ENCODE measurements around the gene TEX26.
"Not testable (repeated sequence)": the region's sequence is repeated elsewhere in the genome, so short reads cannot be mapped to it uniquely, and the experiment has no call there.

The TEX26 gene

DNA sequence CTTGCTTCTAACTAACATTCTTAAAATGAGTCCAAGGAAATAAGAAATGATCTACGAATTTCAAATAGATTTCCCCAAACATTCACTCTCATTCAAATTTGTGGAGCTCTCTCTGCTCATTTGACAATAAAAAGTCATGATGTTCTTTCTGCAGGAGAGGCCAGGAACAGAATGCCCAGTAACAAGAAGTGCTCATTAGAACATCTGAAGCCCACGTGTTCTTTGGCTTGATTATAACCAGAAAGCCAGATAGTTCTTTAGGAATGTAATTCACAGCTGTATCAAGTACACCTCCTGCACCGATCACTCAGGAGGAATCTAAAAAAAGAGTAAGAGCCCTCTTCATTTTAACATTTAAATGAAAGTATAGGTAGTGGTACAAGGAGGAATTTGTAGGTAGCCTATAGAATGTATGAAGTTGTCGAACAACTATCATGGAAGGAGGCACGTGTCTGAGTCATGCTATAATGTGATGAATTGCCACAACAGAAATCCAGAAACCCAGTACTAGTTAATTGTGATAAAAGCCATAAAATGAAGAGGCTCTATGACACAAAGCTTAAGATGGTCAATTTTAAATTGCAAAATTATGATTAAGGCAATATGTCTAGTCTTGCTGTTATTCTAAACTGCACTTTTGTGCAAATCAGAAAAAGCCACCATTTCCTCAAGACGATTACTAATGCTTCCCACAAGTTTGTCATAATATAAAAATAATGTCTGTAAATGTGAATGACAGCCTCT is 13.6 kb upstream of the TEX26 start:
- no peak for DNase-seq (ENCODE audit: low read depth)

DNA sequence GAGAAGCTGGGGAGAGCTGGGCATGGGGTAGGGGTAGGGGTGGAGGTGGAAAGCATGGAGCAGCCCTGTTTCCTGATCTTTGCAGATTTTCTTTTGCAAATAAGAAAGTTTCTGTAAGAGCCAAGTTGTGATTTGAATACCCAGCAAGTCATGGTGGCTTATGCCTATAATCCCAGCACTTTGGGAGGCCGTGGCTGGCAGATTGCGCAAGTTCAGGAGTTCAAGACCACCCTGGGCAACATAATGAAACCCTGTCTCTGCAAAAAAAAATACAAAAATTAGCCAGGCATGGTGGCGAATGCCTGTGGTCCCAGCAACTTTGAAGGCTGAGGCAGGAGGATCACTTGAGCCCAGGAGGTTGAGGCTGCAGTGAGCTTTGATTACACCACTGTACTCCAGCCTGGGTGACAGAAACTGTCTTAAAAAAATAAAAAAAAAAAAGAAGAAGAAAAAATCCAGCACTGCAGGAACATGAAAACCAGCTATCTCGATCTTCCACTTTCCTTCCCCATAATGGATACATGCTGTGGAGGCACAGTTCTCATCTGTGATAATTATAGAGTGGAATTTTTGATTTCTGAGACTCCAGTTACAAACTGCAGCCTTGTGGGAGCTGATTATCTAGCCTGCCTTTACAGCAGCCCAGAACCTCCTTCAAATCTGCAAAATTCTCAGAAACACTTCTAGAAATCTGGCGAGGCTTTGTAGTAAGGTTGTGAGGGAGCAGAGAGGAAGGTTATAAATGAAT is 12.1 kb upstream of the TEX26 start:
- DNase-seq (ENCODE audit: low read depth) = no peak

DNA sequence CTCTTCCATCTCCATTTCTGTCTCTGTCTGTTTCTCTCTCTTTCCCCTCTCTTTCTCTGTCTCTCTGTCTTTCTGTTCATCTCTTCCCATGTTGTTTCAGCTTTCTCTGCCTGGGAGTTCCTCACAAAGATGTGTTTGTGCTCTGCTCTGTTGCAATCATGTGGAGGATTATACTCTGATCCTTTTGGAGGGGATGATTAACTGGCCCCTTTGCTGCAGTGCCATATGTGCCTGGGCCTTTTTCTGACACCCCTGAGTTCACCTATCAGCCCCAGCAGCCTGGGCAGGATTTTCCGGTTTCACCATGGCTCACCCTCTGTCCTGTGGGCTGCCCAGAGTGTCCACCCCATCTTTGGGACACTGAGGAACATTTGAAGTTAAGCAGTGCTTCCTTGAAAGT is 9.0 kb upstream of the TEX26 start:
- no peak for DNase-seq (ENCODE audit: low read depth)

DNA sequence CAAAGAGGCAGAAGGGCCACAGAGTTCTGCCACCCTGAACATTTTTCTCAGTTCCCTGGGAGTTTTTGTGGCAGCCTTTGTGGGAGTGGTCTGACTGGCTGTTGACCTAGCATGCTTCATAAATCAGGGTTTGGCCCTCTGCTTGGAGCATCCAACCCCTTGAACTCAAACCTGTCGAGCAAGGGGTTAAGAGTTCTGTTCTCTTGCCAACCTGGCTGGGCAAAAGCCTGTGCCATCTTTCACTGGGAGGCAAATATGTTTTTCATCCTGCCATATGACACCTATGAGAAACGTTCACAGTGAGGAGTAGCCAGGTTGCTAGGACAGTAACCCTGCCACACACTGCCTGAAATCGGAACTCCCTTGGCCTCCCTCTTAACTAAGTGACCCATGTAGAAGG is 7.7 kb upstream of the TEX26 start:
- DNase-seq (ENCODE audit: low read depth) = no peak

DNA sequence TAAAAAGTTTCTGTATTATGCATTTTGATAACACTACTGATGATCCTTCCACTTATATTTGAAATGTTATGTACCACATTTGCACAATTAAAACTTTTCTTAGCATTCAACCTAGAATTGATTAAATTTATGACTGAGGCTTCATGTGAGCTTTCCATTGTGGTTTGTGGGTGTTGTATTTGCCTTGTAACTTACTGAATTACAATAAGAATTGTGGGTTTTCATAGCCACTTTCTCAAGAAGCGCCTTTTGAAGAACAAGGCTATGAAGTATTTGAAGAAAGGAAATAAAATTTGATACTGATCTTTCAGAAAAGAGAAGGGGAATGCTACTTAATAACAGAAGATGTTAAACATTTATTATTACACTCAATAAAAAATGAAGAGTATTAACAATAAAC is 7.0 kb upstream of the TEX26 start:
- no peak for DNase-seq (ENCODE audit: low read depth)

DNA sequence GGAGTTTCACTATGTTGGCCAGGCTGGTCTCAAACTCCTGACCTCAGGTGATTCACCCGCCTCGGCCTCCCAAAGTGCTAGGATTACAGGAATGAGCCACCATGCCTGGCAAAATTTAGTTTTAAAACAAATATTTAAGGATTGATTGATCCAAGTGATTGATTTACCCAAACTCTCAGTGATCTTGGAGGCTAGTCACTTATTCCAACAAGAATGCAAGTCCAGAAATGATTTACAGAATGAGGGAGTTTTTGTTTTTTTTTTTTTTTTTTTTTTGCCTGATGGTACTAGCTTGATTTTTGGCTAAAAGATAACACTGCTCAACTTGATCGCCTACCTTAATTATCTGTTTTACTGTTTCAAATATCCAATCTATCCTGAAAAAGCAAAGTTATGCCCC is 5.7 kb upstream of the TEX26 start:
- no peak for DNase-seq (ENCODE audit: low read depth)

DNA sequence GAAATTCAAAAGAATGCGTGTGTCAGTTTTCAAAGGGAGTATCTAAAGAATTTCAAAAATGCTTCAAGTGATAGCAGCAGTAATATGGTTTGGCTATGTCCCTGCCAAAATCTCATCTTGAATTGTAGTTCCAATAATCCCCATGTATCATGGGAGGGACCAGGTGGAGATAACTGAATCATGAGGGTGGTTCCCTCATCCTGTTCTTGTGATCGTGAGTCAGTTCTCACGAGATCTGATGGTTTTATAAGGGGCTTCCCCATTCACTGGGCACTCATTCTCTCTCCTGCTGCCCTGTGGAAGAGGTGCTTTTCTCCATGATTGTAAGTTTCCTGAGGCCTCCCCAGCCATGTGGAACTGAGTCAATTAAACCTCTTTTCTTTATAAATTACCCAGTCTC is 5.3 kb upstream of the TEX26 start:
- DNase-seq (ENCODE audit: low read depth) = not testable (repeated sequence)

DNA sequence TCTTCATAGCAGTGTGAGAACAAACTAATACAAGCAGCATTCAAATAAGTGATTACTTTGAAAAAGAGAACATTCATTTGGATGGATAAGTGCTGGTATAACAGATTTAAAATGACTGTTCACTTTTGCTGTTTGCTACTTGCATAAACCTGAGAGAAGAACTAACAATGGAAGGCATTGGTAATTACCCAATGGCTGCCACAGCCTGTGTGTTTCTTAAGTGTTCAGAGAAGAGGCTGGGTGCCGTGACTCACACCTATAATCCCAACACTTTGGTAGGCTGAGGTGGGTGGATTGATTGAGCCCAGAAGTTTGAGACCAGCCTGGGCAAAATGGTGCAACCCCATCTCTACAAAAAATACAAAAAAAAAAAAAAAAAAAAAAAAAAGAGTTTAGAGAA is 4.9 kb upstream of the TEX26 start:
- DNase-seq (ENCODE audit: low read depth) = no peak

DNA sequence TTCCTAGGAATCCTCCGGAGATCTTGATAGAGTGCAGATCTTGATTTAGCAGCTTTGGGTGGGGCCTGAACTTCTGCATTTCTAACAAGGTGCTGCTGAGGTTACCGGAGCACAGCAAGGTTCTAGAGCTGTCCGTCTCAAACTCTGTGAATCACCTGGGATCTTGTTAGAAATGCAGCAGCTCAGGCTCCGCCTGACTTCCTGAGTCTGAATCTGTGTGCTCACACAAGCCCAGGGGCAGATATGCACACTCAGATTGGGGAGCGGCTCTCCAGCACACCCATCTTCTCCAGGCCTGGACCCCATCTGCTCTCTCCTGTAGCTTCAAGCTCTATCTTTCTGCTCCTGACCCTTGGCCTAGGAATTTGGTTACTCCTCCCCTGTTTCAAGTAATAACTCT is 3.5 kb upstream of the TEX26 start:
- DNase-seq (ENCODE audit: low read depth) = no peak

DNA sequence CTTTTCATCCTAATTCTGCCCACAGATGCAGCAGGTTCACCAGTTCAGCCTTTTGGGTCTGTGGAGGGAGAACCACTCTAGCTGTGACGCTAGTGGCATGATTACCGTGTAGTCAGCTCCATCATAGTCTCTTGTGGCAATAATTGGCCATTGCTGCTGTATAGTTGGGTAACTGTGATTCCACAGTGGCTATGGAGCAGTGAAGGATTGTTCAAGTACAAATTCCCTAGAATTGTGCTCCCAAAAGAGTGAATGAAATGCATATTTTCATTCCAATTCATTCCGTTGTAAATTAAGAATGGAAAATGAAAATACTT is 856 bp downstream of the TEX26 start:
- no peak for DNase-seq (ENCODE audit: low read depth)

DNA sequence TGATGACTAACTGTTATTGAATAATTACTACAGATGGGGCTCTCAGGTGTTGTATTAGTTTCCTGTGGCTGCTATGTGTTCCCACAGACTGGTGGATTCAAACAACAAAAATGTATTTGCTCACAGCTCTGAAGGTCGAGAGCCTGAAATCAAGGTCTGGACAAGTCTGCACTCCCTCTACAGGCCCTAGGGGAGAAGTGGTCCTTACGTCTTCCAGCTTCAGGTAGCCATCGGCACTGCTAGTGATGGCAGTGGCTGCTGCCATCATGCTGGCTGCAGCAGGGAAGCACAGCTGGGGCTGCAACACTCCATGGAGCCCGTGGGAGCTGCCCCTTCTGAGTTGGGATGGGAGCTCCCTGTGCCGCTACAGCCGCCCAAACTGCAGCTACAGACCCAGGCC is 1.9 kb downstream of the TEX26 start:
- no peak for DNase-seq (ENCODE audit: low read depth)

DNA sequence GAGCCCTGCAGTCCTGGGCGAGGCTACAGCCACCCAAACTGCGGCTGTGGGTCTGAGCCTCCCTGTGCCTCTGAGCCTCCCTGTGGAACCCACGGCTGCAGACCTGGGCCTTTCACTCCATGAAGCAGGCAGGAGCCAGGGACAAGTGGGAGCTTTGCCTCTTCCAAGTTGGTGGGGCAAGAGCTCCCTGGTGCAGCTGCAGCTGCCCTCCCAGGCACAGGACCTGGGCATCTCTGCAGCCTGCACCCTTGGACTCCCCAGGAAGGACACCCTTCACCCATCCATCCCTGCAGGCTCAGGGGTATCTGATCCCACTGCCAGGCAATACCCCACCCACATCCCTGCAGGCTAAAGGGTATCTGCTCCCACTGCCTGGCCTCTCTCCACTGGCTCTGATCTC is 2.3 kb downstream of the TEX26 start:
- no peak for DNase-seq (ENCODE audit: low read depth)

DNA sequence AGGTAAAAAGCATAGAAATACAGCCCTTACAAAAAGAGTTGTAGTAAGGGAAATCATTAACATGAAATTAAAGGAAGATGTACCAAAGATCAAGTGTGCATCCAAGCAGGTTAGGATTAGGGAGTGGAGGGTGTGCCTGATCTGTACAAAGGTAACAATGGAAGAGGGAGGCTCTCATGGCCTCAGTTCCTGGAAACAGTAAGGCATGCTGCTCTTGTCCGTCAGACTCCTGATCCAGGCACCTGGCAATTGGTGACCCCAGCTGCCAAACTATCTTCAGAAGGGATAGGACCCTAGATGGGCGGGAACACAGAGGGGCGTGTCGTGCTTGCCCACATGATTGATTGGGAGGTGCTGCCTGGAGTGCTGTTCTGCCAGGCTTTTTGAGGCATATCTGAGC is 4.5 kb downstream of the TEX26 start:
- no peak for DNase-seq (ENCODE audit: low read depth)

DNA sequence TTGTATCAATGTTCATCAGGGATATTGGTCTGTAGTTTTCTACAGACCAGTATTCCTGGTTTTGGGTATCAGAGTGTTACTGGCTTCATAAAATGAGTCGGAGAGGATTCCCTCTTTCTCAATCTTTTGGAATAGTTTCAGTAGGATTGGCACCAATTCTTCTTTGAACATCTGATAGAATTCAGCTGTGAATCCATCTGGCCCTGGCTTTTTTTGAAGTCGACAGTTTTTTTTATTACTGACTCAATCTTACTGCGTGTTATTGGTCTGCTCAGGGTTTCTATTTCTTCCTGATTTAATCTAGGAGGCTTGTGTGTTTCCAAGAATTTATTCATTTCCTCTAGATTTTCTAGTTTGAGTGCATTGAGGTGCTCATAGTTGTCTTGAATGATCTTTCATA is 11.4 kb downstream of the TEX26 start:
- no peak for DNase-seq (ENCODE audit: low read depth)

DNA sequence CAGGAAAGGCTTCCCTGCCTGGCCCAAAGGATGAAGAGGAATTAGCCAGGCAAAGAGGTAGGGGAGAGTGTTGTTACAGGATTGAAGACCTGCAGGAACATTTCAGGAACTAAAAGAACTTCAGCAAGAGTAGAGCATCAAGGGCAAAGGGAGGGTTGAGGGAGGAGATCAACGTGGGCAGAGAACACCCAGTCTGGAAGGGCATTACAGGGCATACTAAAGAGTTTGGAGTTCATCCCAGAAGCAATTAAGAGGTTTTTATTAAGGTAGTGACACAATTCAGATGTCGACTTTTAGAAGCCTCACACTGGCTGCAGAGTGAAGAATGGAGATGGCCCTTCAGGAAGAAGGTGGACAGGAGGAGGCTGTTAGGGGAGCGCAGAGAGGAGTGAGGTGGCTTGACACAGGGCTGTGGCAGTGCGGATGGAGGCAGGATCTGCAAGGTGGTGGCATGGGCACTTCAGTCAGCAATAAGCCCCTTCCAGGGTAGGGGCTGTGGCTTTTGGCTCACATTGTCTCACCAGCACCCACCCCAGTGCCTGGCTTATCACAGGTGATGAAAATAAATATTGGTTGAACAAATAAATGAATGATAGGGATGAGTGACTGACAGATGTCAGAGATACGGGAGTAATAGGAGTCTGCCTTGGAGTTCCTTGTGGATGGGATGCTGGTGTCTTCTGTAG is 24.9 kb downstream of the TEX26 start:
- DNase-seq (ENCODE audit: low read depth) = no peak

DNA sequence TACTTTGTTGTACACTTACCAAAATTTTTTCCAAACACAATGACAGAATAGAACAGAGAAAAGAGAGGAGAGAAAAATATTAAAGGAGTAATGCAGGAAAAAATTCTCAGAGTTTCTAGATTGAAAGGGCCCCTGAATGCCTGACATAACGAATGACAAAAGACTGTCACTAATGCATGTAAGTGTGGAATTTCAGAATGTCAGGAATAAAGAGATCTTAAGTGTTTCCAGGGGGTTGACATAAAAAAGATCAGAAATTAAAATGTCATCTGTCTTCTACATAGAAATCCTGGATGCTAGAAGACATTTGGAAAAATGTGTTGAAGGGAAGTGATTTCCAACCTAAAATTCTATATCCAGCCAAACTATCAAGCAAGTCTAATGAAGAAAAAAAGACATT is 27.2 kb downstream of the TEX26 start:
- DNase-seq (ENCODE audit: low read depth) = no peak

DNA sequence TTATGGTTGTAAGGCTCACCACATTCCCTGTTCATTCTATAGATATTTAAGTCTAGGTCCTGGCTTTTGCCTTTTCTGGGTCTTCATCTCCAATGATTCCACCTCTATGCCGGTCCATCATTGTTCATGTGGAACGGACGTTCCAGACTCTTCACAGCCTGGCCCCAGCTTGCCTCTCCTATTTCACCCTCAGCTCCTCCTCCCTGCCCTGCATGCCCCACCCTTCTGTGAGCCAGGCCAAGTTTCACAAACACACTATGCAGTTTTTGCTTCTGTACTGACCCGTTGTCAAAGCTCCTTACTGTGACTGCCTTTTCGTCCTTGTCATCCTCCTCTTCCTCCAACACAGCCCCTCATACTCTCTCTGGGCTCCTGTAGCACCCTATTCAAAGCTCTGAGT is 31.3 kb downstream of the TEX26 start:
- DNase-seq (ENCODE audit: low read depth) = no peak

DNA sequence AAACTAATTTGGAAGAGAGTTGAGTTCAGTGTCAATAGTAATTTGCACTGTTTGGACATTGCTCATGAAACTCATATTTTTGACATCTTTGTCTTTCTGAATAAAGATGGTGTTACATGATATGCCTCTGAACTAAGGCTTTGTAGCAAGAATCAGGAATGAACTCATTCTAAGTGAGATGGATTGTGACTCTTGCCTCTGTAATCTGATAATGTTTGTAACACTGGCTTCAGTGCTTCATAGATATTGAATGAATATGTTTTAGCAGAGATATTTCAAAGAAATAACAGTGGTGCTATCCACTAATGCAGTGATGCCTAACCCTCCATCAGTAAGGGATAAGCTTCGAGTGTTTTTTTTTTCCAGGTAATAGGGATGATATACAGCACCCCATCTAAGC is 32.9 kb downstream of the TEX26 start:
- DNase-seq (ENCODE audit: low read depth) = no peak

DNA sequence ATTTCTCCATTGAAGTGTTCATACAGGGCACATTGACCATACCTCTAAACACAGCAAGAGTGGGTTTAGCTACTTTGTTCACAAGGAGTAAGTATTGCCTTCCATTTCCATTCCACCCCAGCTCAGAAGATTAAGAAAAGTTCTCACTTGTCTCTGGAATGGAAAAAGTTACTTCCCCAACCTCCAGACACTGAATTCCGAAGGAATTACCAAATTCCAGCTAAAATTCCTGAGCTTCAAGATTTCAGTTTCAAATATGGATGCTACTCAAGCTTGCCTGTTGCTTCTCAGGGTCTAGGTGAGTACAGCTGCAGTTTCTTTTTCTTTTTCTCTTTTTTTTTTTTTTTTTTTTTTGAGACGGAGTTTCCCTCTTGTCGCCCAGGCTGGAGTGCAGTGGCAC is 33.6 kb downstream of the TEX26 start:
- DNase-seq (ENCODE audit: low read depth) = no peak

DNA sequence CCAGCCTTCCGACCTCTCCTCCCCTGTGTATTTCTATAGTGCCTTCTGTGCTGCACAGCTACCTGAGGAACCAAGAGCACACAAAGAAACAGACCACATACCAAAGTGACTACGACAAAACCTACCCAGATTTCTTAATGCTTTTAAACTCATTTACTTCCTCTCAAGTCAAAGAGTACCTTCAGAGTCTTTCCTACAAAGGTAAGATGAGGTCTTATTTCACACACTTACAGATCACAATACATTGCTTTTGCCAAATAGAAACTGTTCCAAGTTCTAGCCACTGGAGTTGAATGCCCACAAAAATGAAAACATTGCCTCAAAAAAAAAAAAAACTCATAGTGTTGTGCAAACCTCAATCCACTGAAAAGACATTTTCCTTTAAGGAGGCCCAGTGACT is 36.4 kb downstream of the TEX26 start:
- no peak for DNase-seq (ENCODE audit: low read depth)

DNA sequence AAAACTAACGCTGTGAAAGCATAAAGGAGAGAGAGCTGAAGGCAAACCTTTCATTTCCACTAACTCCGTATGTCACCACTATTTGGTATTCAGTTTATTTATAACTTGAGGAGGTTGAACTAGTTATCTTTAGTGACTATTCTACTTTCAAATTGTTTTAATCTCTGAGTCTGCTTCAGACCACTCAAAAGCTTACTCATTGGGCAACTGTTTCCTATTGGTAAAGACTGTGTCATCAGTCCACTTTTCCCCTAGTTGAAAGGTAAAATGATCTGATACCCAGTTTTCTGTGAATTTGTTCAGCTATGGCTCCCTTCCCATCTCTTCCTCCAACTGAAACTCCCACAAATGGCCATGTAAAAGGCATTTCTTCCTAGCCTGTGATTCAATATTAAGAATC is 39.1 kb downstream of the TEX26 start:
- DNase-seq (ENCODE audit: low read depth) = no peak

DNA sequence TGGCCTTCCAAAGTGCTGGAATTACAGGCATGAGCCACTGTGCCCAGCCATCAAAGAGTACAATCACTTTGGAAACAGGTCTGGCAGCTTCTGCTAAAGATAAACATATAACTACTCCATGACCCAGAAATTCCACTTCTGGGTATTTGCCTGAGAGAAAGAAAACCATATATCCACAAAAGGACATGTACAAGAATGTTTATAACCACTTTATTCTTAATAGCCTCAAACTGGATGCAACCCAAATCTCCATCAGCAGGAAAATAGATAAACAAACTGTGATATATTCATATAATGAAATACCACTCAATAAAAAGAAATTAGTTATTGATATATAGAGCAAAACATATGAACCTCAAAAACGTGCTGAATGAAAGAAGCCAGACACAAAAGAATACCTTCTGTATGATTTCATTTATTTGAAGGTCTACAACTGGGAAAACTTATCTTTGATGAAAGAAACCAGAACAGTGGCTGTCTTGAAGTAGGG is 40.5 kb downstream of the TEX26 start:
- no peak for DNase-seq (ENCODE audit: low read depth)

DNA sequence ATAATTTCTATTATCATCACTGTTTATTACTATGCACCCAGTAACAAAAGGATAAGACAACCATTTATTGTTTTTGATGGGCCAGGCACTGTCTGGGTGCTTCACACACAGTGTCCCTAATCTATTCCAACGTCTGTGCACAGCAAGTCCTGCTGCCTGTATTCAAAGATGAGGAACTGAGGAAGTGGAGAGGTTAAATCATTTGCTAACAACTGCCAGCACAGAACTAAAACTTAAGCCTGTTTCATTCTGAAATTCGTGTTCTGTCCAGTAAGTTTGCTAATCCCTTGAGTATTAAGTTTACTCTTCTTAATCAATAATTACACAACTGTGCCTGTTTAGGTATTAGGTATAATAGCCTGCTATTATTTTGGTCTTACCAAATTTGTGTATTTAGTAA is 41.9 kb downstream of the TEX26 start:
- DNase-seq (ENCODE audit: low read depth) = no peak

Data from stimulated activated CD8-positive, alpha-beta memory T cell treated with anti-CD3 and anti-CD28 coated beads, Interleukin-12 subunit alpha, Interleukin-12 subunit beta, amount 100 ng/mL, for 4 hours (primary cell).